Measurements from ENCODE around the gene XCL1. TPM values are rescaled to one million over a fixed set of nuclear protein-coding genes. Genes with fewer than 3 reads are reported as not detected.

XCL1 gene
- polyA plus RNA-seq, 3 donors, result 0.07 TPM; not detected in 2

- no peak for TF ChIP-seq CTCF (IDR thresholded peaks at IDR 0.05)
- H3K4me1 ChIP-seq (ENCODE audit: control insufficient read depth in 1 of 2, insufficient read depth in 2 of 2, low read length in 2 of 2), result no peaks in the 10 kb centered on the region
- Mint-ChIP-seq H3K4me3 (no peak overlapping the region), H3K4me1 (no peaks in the 10 kb centered on the region), H3K9me3 (peaks cover 2 to 9% (median 5%) of the 10 kb centered on the region in 7 donors), H3K27ac (no peak overlapping the region), H3K27me3 (ENCODE audit: low read depth in 3 of 3) (peaks cover 2 to 3% (median 2%) of the 10 kb centered on the region in 3 donors), H3K36me3 (no peaks in the 10 kb centered on the region)
- no peak overlapping the region for H3K4me2 ChIP-seq (replicated peaks; ENCODE audit: extremely low read depth, low read length, poor library complexity, severe bottlenecking)
- H3K9ac ChIP-seq (ENCODE audit: insufficient read depth, low read length, poor library complexity, severe bottlenecking), result no peak overlapping the region
- H3K79me2 ChIP-seq (ENCODE audit: insufficient read depth, low read length), result no peaks in the 10 kb centered on the region
- intact Hi-C loops (cut with micrococcal nuclease), result no loop called here
- no peak overlapping the region for H3K4me3 ChIP-seq (replicated peaks in 1 of 3; ENCODE audit: low read depth in 2 of 3, low read length in 3 of 3)
- H2AFZ ChIP-seq (ENCODE audit: insufficient read depth, low read depth, low read length, poor library complexity, severe bottlenecking), result no peak overlapping the region
- H3K9me3 ChIP-seq (replicated peaks in 1 of 2; ENCODE audit: control insufficient read depth in 1 of 2, insufficient read depth in 1 of 2, low read length in 2 of 2), result peaks cover 3 to 7% of the 10 kb centered on the region in 2 donors
- no peak for DNase-seq
- H4K20me1 ChIP-seq (ENCODE audit: insufficient read depth, low read length), result no peaks in the 10 kb centered on the region
- no peak overlapping the region for H3K27ac ChIP-seq (ENCODE audit: low read depth in 1 of 2, low read length in 2 of 2)
- H3K36me3 ChIP-seq (replicated peaks in 1 of 2; ENCODE audit: control insufficient read depth in 1 of 2, insufficient read depth in 2 of 2, low read length in 2 of 2), result no peaks in the 10 kb centered on the region
- no peaks in the 10 kb centered on the region for H3K27me3 ChIP-seq (ENCODE audit: control insufficient read depth in 2 of 2, insufficient read depth in 2 of 2, low read length in 2 of 2)
- 50% methylated on average over 2 of the region's 6 CpGs for WGBS (ENCODE audit: insufficient coverage)
These were observed 6.4 kb downstream of the XCL1 start for GRCh38 chr1:168582688-168583336.

DNA sequence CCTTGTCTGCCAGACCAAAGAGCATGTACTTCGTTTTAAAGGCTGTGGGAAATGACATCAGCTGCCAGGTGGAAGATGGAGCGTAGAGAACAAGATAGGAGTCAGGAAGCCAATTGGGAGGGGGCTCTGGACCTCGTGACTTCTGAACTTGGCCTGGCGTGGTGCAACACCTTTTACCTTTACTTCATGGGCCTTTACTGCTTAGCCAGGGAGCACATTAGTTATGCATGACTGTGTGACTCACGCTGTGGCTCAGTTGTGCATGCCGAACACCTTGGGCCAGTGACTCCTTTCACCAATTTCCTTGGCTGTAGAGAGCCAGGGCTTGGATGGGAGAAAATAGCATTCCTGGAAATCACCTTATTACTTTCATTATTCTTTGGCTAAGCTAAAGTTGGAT, 7.2 kb downstream of the XCL1 start:
- Mint-ChIP-seq H3K9me3 (peaks cover 3 to 9% (median 8%) of the 10 kb centered on the region in 7 donors), H3K36me3 (no peaks in the 10 kb centered on the region), H3K27ac (no peak overlapping the region), H3K27me3 (ENCODE audit: low read depth in 3 of 3) (peaks cover 2 to 3% (median 2%) of the 10 kb centered on the region in 3 donors), H3K4me3 (no peak overlapping the region), H3K4me1 (no peaks in the 10 kb centered on the region)
- Histone ChIP-seq H3K27me3 (ENCODE audit: control insufficient read depth in 2 of 2, insufficient read depth in 2 of 2, low read length in 2 of 2) (no peaks in the 10 kb centered on the region), H3K9ac (ENCODE audit: insufficient read depth, low read length, poor library complexity, severe bottlenecking) (no peak overlapping the region), H3K4me2 (replicated peaks; ENCODE audit: extremely low read depth, low read length, poor library complexity, severe bottlenecking) (no peak overlapping the region), H3K4me1 (ENCODE audit: control insufficient read depth in 1 of 2, insufficient read depth in 2 of 2, low read length in 2 of 2) (no peaks in the 10 kb centered on the region), H4K20me1 (ENCODE audit: insufficient read depth, low read length) (no peaks in the 10 kb centered on the region), H3K36me3 (replicated peaks in 1 of 2; ENCODE audit: control insufficient read depth in 1 of 2, insufficient read depth in 2 of 2, low read length in 2 of 2) (no peaks in the 10 kb centered on the region), H3K4me3 (replicated peaks in 1 of 3; ENCODE audit: low read depth in 2 of 3, low read length in 3 of 3) (no peak overlapping the region), H3K9me3 (replicated peaks in 1 of 2; ENCODE audit: control insufficient read depth in 1 of 2, insufficient read depth in 1 of 2, low read length in 2 of 2) (peaks cover 3 to 7% of the 10 kb centered on the region in 2 donors), H3K79me2 (ENCODE audit: insufficient read depth, low read length) (no peaks in the 10 kb centered on the region), H3K27ac (ENCODE audit: low read depth in 1 of 2, low read length in 2 of 2) (no peak overlapping the region), H2AFZ (ENCODE audit: insufficient read depth, low read depth, low read length, poor library complexity, severe bottlenecking) (no peak overlapping the region)
- intact Hi-C loops (cut with micrococcal nuclease), result no loop called here
- DNase-seq, result no peak
- WGBS (ENCODE audit: insufficient coverage), result 100% methylated on average over 2 of the region's 6 CpGs
- no peak for TF ChIP-seq CTCF (IDR thresholded peaks at IDR 0.05)
